ENCODE results near the gene BBLN. TPM values are rescaled to one million over a fixed set of nuclear protein-coding genes. Genes with fewer than 3 reads are reported as not detected.
A peak's percentile ranks its signal among the peaks of the same experiment; 100 is the strongest.

The BBLN gene
- total RNA-seq, 1 experiment from 2014 or later = 48.5 TPM

GRCh38 chr9:128204858-128205257, 44.8 kb downstream of the BBLN start:
- ATAC-seq = no peak
- ChIA-PET POLR2A (interaction anchor here (0.6 kb wide), 1 partner anchor 12 kb away, joined by 3 read pairs; no protein-coding TSS in a partner anchor), CTCF (no interaction called here)
- H3K36me3 ChIP-seq (ENCODE audit: control insufficient read depth, insufficient read depth, low read length) = no peaks in the 10 kb centered on the region
- in situ Hi-C loops (cut with HindIII; ENCODE audit: low pct_unique_long_range_greater_than_20kb, low sequenced_read_pairs) = no loop called here
- H3K4me1 ChIP-seq (ENCODE audit: control insufficient read depth, insufficient read depth, low read length) = peaks cover 2% of the 10 kb centered on the region; the same call in 1 of the 2 replicates
- intact Hi-C loops (cut with micrococcal nuclease; ENCODE audit: unreplicated experiment) = no loop called here
- no peaks in the 10 kb centered on the region for H3K9me3 ChIP-seq (ENCODE audit: control insufficient read depth, insufficient read depth, low read depth, low read length)
- H3K27me3 ChIP-seq (ENCODE audit: control insufficient read depth, insufficient read depth, low read length) = no peaks in the 10 kb centered on the region
- DNase-seq (ENCODE audit: low read depth, low spot score) = no peak
- H3K4me3 ChIP-seq (ENCODE audit: low read depth in 2 of 2, low read length in 2 of 2) = no peak overlapping the region; a peak in 1 of 4 replicates
- BruUV-seq (replicated peaks) = no TSS peak
- TF ChIP-seq POLR2AphosphoS5 (IDR thresholded peaks at IDR 0.05; ENCODE audit: low read depth, low read length) (no peak), REST (IDR thresholded peaks at IDR 0.05; ENCODE audit: insufficient read depth in 1 of 2, low read depth in 2 of 2, low read length in 1 of 2) (no peak), CTCF (IDR thresholded peaks at IDR 0.05) (no peak), SIN3A (IDR thresholded peaks at IDR 0.05; ENCODE audit: borderline replicate concordance, insufficient read depth, low read depth, low read length) (no peak), TCF7L2 (IDR thresholded peaks at IDR 0.05; ENCODE audit: low read depth, low read length) (no peak)
- no peak overlapping the region for H3K27ac ChIP-seq (ENCODE audit: low read length)

GRCh38 chr9:128205296-128205944, 45.4 kb downstream of the BBLN start:
- ChIA-PET CTCF (interaction anchor here (0.7 kb wide), 1 partner anchor 19 kb away, joined by 3 read pairs; no protein-coding TSS in a partner anchor), POLR2A (no interaction called here)
- no peak overlapping the region for H3K27ac ChIP-seq (ENCODE audit: low read length)
- intact Hi-C loops (cut with micrococcal nuclease; ENCODE audit: unreplicated experiment) (no loop called here), in situ Hi-C loops (cut with HindIII; ENCODE audit: low pct_unique_long_range_greater_than_20kb, low sequenced_read_pairs) (no loop called here)
- BruUV-seq (replicated peaks) = TSS peak; percentile 33
- H3K4me1 ChIP-seq (ENCODE audit: control insufficient read depth, insufficient read depth, low read length) = peaks cover 2% of the 10 kb centered on the region; the same call in 1 of the 2 replicates
- H3K27me3 ChIP-seq (ENCODE audit: control insufficient read depth, insufficient read depth, low read length) = no peaks in the 10 kb centered on the region
- DNase-seq (ENCODE audit: low read depth, low spot score) = no peak
- no peak for ATAC-seq
- no peaks in the 10 kb centered on the region for H3K9me3 ChIP-seq (ENCODE audit: control insufficient read depth, insufficient read depth, low read depth, low read length)
- H3K36me3 ChIP-seq (ENCODE audit: control insufficient read depth, insufficient read depth, low read length) = no peaks in the 10 kb centered on the region
- TF ChIP-seq POLR2AphosphoS5 (IDR thresholded peaks at IDR 0.05; ENCODE audit: low read depth, low read length) (no peak), SIN3A (IDR thresholded peaks at IDR 0.05; ENCODE audit: borderline replicate concordance, insufficient read depth, low read depth, low read length) (no peak), REST (IDR thresholded peaks at IDR 0.05; ENCODE audit: insufficient read depth in 1 of 2, low read depth in 2 of 2, low read length in 1 of 2) (no peak), TCF7L2 (IDR thresholded peaks at IDR 0.05; ENCODE audit: low read depth, low read length) (no peak)
- H3K4me3 ChIP-seq (ENCODE audit: low read depth in 2 of 2, low read length in 2 of 2) = no peak overlapping the region

Data from Panc1 (cell line).